HG02763 (cell line): Measurements from ENCODE around the gene KCNH6.

ENCODE experiments used
- ATAC-seq: cut with Tn5 transposase; IDR thresholded peaks from one replicate; pipeline ENCODE4 v1.9.1; 2021; ENCODE audit warnings: mild to moderate bottlenecking, moderate library complexity; ENCODE audit not compliant: unreplicated experiment

Gene KCNH6

DNA sequence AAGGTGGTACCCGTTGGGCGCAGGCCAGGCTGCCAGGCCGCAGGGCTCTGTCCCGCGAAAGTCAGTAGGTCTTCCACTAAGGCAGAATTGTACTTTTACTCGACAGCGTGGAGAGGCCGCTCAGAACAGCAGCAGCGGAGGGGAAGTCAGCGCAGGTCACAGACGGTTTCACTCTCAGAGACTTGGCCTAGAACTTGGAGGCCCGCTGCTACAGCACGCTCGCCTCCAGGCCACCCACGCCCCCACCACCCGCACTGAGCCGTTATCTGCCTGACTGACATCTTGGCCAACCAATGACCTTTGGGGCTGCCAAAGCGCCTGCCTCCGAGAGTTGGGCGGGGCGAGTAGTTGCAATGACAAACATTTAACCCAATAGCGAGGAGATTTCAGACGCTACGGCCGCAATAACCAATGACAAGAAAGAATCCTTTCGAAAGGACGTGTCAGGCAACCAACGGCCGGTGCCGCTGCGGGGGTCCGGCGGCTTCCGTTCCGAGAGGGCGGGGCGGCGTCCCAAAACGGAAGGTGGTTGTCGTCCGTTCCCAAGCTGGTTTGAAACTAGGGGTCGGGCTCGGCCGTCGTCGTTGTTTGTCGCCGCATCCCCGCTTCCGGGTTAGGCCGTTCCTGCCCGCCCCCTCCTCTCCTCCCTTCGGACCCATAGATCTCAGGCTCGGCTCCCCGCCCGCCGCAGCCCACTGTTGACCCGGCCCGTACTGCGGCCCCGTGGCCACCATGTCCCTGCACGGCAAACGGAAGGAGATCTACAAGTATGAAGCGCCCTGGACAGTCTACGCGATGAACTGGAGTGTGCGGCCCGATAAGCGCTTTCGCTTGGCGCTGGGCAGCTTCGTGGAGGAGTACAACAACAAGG is 27.0 kb downstream of the KCNH6 start, which contains the start of gene DCAF7:
Gene DCAF7 (plus strand): TSS at position 532 of the 871 bp plus-strand sequence. CDS start 201 bp downstream, at position 733.
- ATAC-seq: peak; percentile 92

DNA sequence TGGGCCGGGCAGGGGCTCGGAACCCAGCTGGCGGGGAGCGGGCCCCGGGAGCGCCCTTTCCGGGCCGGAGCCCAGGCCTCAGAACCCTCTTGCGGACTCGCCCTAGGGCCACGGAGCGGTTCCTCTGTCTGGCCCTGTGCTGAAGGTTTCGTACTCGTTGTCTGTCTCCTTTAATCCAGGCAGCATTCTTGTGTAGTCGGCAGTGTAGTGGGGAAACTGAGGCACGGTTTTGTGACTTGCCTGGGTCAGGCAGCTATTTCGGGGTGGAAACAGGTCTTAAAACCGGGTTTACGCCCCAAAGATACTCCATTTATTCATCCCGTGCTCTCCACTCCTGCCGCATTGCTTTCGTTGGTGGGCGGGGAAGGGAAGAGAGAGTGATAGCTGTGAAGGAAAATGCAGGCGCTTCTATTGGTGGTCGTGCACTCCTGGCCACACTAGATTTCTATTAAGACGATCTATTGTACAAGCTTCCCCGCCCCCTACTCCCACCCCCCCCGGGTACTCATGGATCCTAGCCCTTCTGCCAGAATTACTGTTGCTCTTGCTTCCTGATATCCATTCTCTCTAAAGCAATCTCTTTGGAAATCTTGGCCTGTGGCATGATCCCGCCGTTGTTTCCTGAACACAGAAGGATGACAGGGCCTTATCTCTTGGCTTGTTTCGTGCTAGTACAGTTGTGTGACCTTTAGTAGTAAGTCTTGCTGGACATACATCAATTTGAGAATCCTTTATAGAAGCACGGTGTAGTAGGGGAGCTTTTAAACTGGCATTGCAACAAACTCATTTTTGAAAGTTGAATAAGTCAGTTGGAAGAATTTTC is 27.9 kb downstream of the KCNH6 start:
- no peak for ATAC-seq

DNA sequence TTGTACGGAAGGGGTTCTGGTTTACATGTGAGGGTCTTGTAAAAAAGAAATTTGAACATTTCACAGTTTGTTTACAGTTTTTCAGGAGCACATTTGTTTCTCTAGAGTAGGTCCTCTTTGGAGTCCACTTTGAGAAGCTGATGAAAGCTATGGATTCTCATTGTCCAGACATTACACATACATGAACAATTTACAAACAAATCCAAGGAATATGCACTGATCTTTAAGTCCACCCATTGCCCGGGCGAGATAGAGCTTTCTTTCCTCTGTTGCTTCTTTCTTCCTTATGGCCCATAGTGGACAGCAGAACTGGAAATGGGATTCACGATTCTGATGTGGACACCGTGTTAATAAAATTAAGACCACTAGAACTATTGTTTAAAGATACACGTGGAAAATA is 29.1 kb downstream of the KCNH6 start:
- no peak for ATAC-seq

DNA sequence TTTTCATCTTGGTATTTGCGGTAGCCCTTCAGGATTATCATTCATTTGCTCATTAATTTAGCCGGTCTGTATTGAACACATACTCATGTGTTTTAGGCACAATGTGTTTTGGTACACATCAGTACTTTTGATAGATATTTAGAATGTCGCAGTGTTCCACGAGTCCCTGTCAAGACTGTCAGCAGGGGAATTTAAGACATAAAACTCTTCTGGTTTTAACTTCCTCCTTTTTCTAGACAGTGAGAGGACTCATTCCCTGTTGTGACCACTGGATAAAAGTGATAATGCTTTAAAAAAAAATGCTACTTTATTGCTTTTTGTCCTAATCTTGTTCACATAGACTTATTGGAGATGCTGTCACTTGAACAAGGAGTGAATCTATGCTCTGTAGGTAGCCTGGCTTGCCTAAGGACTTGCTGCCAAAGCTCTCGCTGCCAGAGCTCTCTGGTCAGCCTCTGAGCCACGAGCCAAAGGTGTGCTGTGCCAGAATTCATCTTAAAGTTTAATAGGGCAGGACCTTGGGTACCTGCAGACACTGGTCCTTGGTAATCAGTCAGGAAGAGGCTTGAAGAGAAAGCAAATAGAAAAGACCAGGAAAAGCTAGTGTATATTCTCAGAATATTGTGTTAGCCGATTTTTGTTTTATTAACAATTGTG is 32.5 kb downstream of the KCNH6 start:
- ATAC-seq: no peak

DNA sequence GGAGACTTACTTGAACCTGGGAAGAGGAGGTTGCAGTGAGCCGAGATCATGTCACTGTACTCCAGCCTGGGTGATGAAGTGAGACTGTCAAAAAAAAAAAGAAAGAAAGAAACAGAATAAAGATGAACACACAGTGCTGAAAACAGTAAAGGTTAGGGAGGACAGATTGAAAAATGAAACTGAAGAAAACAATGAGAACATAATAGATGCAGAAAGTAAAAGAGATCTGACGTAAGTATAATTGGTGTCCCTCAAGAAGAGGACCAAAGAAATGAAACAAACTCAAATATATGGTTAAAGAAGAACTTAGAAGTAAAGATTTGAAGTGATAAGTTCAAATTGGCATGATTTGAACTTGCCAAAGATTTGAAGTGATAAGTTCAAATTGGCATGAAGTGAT is 34.3 kb downstream of the KCNH6 start:
- no peak for ATAC-seq

DNA sequence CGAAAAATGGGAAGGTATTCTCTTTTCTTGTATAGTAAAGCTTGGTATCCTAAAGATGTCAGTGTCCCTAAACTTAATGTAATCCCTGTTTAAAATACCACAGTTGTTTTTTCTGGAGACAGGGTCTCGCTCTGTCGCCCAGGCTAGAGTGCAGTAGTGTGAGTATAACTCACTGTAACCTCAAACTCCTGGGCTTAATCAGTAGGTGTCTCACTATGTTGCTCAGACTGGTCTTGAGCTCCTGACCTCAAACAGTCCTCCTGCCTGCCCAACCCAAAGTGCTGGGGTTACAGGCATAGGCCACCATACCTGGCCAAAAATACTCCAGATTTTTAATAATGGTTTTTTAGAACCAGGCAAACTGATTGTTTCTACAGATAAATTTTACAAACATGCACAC is 35.3 kb downstream of the KCNH6 start:
- no peak for ATAC-seq

DNA sequence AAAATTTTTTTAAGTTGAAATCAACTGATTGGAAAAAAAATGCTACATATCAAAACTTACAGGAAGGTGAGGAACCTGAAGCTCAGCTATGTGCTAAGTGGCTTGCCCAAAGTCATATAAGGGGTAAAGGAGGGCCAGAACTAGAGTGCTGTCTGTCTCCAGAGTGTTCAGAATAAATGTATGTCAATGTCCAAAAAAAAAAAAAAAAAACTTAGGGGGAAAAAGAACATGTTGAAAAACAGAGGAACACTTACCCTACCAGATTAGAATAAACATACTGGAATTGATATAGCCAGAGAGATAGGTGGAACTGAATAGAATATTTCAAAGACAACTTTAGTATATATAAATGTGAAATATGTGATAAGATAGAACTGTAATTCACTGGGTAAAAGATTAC is 38.7 kb downstream of the KCNH6 start:
- no peak for ATAC-seq

DNA sequence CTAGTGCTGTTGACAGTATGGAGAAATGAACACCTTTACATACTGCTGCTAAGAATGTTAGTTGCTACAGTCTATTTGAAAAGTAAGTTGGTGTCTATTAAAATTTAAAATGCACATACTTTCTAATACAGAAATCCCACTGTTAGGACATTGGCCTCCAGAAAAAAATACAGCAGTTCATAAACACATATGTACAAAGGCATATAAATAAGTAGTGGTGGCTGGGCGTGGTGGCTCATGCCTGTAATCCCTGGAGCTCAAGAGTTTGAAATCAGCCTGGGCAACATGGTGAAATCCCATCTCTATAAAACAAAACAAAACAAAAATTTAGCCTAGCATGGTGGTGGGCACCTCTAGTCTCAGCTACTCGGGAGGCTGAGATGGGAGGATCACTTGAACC is 40.2 kb downstream of the KCNH6 start:
- no peak for ATAC-seq

DNA sequence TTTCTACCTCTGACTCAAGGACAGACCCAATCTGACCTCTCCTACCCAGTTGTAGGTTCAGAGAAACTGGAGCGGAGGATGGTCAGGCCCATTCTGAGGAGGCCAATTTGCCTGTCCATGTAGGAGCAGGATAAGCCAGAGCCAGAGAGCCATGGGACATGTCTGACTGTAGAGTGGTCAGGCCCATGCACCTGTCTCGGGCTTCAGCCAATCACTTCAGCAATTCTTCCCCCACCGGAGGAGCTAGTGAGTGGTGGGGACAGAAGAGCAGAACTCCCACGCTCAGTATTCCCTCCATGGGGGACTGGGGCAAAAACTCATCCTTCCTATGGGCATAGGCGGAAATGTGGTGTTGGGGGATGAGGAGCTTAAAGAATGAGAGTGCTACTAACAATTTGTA is 41.4 kb downstream of the KCNH6 start:
- no peak for ATAC-seq

DNA sequence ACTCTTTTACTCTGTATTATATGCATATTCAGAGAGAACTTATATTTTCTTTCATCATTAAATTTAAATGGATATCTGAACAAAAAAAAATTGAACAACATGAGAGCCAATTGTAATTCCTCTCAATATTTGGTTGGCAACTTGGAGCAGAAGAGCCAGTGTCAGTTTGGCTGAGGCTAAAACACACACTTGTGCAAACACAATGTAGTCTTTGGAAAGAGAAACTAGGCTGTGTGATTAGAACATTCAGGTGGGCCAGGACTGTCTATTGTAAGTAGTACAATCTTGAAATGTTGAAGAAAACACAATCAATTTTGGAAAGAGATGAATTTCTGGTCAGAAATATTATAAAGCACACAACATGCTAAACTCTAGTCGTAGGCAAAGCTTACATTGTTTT is 44.1 kb downstream of the KCNH6 start:
- ATAC-seq: no peak

DNA sequence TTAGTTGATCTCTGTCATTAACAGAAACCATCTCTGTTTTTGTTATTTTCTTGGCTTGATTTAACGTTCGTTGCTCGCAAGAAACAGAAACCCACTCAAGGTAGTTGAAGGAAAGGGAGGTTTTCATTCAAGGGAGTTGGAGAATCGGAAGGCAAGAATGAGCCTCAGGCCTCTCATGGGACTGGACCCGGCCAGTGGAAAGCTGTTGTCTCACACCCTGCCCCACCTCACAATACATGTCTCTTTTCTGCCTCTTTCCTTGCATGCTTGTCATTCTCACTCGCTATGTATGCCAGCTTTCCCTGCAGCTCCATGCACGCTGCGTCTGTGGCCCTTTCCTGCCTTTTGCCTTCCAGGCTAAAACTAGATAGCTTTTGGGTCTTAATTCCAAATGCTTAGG is 45.4 kb downstream of the KCNH6 start:
- ATAC-seq: no peak

DNA sequence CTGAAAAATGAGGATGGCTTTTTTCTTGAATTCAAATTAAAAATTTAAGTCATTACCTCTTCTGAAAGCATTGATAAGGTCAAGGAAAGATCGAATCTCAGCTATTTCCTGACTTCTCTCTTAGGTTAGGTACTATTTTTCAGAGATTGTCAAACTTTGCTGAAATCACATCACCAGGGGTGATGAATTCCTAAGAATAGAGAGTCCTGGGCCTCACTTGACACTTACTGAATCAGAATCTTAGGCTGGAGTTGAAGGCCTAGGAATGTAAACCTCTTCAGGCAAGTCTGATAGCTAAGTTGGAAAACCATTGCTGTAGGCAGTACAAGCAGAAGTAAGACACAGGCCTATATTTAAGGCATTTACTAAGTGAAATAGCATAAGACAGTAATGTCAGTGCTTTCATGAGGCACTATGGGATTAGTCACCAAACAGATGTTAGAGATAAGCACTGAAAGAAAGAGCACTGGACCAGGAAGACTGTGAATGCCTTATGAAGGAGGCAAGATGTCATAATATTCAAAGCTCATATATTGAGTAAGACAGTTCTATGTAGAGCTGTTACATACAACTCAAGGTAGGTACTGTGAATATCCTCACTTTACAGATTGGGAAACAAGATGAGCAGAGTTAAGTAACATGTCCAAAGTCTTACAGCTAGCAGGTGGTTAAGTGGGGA is 48.6 kb downstream of the KCNH6 start:
- ATAC-seq: no peak

DNA sequence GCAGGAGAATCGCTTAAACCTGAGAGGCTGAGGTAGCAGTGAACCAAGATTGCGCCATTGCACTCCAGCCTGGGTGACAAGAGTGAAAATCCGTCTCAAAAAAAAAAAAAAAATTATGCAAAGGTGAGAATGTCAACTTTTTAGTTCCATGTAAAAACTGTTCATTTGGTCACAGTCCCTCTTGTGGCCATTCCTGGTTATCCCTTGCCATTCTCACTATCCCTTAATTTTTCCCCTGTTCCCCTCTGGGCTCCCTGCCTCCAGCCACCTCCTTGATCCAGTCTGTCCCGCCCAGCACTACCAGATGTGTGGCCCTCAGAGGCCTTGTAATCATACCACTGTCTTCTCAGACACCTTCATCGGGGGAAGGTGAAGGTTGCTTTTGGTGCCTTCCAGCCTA is 50.5 kb downstream of the KCNH6 start:
- ATAC-seq: no peak

DNA sequence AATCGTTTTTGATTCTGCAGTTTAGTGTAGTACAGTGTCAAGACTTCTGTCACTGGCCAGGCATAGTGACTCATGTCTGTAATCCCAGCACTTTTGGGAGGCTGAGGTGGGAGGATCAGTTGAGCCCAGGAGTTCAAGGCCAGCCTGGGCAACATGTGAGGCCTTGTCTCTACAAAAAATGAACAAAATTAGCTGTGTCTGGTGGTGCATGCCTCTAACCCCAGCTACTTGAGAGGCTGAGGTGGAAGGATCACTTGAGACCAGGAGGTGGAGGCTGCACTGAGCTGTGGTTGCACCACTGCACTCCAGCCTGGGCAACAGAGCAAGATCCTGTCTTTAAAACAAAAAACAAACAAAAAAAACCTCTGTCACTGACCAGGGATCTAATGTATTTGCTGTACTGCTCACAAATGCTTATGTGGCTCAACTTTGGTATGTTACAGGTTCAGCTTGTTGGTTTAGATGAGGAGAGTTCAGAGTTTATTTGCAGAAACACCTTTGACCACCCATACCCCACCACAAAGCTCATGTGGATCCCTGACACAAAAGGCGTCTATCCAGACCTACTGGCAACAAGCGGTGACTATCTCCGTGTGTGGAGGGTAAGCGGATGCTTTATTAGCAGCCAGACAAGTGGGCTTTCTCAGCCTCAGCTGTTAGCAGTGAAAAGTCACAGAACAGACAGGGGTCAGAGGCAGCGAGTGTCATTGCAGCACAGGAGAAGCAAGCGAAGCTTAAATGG is 55.0 kb downstream of the KCNH6 start:
- no peak for ATAC-seq

DNA sequence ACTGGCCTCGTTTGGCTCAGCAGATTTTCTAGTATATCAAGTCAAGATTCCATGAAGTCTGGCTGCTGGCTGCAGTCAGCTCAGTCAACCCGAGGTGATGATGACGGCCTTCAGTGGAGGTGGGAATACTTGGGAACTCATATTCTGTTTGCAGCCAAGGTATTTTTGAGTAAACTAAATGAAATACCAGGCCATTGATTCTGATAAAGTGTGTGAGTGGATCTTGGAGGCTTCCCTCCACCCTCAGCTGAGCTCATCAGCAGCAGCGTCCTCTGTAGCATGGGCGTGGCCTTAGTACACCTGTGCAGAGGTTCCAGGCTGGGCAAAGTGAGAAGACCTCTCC is 55.6 kb downstream of the KCNH6 start:
- no peak for ATAC-seq

DNA sequence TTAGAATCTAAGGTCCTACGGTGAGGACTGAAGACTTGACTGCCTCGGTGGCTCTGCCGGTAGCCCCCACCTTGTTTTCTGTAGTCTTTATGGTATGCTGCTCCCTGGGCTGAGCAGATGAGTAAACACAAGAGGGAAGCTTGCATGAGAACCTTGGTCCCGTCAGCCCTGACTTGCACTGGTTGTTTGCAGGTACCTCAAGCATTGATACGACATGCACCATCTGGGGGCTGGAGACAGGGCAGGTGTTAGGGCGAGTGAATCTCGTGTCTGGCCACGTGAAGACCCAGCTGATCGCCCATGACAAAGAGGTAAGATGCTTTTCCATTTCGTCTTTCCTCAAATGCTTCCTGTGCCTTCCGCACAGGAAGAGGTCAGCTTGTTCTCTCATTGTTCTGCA is 56.5 kb downstream of the KCNH6 start:
- no peak for ATAC-seq

DNA sequence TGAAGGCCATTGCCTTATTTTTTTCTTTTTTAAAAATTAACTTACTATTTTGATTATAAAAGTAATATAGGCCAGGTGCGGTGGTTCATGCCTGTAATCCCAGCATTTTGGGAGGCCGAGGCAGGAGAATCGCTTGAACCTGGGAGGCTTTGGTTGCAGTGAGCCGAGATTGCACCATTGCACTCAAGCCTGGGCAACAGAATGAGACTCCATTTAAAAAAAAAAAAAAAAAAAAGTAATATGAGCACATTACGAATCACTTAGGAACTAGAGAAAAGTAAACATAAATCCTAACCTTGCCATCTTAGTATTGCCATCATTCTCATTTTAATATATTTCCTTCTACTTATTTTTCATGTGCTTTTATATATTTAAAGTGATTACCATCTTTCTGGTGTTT is 64.6 kb downstream of the KCNH6 start:
- no peak for ATAC-seq

DNA sequence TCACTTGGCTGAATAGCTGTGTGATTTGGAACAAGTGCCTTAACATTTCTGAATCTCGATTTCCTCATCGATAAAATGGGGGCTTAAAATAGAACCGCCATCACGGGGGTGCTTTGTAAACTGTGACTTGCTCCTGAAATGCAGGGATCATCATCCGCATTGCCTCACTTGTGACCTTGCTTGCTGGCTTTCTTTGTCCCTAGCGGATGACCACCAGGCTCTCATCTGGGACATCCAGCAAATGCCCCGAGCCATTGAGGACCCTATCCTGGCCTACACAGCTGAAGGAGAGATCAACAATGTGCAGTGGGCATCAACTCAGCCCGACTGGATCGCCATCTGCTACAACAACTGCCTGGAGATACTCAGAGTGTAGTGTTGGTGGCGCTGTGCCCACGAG is 65.6 kb downstream of the KCNH6 start:
- ATAC-seq: no peak

DNA sequence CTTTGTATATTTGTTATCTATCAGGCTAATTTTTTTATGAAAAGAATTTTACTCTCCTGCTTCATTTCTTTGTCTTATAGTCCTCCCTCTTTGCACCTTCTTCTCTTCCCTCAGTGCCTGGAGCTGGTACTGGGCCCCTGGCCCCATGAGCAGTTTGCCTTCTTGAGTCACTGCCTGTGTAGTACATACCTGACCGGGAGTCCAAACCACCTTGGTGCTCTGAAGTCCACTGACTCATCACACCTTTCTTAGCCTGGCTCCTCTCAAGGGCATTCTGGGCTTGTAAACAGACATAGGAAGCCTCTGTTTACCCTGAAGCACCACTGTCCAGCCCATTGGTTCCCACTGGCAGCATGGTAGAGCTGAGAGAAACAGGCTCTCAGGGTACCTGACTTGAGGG is 66.5 kb downstream of the KCNH6 start:
- ATAC-seq: no peak

DNA sequence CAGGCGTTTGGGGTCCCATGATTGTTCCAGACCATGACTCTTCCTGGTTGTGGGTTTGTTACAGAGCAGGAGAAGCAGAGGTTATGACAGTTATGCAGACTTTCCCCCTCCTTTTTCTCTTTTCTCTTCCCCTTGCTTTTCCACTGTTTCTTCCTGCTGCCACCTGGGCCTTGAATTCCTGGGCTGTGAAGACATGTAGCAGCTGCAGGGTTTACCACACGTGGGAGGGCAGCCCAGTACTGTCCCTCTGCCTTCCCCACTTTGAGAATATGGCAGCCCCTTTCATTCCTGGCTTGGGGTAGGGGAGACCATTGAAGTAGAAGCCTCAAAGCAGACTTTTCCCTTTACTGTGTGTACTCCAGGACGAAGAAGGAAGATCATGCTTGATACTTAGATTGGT is 69.6 kb downstream of the KCNH6 start:
- ATAC-seq: no peak
